Right lobe of liver (tissue), 4 donors: Measurements from ENCODE around the gene SLC30A5.

Source experiments
- CTCF ChIP-seq, 4 donors: fragments of 200-600 bp in 3 of 4; fragments of 450-650 bp in 1 of 4; IDR thresholded peaks; one replicate each; pipeline versions ENCODE4 v1.5.1 to v1.8.0; 2016 to 2022; ENCODE audit warnings: antibody characterized with exemption in 4 of 4, mild to moderate bottlenecking in 2 of 4
- POLR2A ChIP-seq: fragments of 450-650 bp; IDR thresholded peaks from one replicate; pipeline ENCODE4 v1.6.1; 2017; ENCODE audit warnings: antibody characterized with exemption, mild to moderate bottlenecking
- donor health status: DM: no; HTN: no; CAD: no.
- donor health status: DM: no; HTN: no; CAD: no.
- donor health status: DM: no; HTN: yes; CAD: no.

- TF ChIP-seq CTCF (IDR thresholded peaks at IDR 0.05) (no peak), POLR2A (no peak)
Measured at GRCh38 chr5:69136293-69136692, 42.5 kb downstream of the SLC30A5 start.
